Right atrium auricular region (tissue), 2 donors: ENCODE data around the gene LTA4H. TPM values are rescaled to one million over a fixed set of nuclear protein-coding genes. Genes with fewer than 3 reads are reported as not detected.

Experiments
- DNase-seq: peaks from one replicate; pipeline ENCODE4 v3.0.0-alpha.2; 2019; ENCODE audit warnings: low spot score
- H3K27ac ChIP-seq, 2 donors: fragments of 200-600 bp; sonication (generic); 1 replicate in 1 of 2; 2 replicates in 1 of 2; pipeline ENCODE4 v1.5.1; 2016 to 2019
- H3K27me3 ChIP-seq, 2 donors: fragments of 200-600 bp; sonication (generic); one replicate each; pipeline versions ENCODE4 v1.5.1 to v1.6.0; 2017 to 2019
- H3K36me3 ChIP-seq: fragments of 200-600 bp; sonication (generic); one replicate; pipeline ENCODE4 v1.5.1; 2016
- H3K4me1 ChIP-seq, 2 donors: fragments of 200-600 bp; sonication (generic); one replicate each; pipeline versions ENCODE4 v1.5.1 to v1.6.0; 2017 to 2019
- H3K4me3 ChIP-seq, 2 donors: fragments of 200-600 bp; sonication (generic); 1 replicate in 1 of 2; 2 replicates in 1 of 2; pipeline ENCODE4 v1.5.1; 2017 to 2019; ENCODE audit warnings: mild to moderate bottlenecking in 1 of 2, moderate library complexity in 1 of 2
- H3K9me3 ChIP-seq, 2 donors: fragments of 200-600 bp; sonication (generic); one replicate each; pipeline ENCODE4 v1.5.1; 2019
- total RNA-seq, 2 donors: library from RNA; depleted of rRNA; stranded (reverse); fragments of >200 nt; gene quantifications; one replicate each; pipeline ENCODE4 v1.1.0, GENCODE V29; 2016
- TF ChIP-seq, protein P1 (sequence below), 2 donors: fragments of 200-600 bp; sonication (generic); IDR thresholded peaks; one replicate each; pipeline ENCODE4 v1.5.1; 2019; ENCODE audit warnings: antibody characterized with exemption in 2 of 2

The LTA4H gene
- total RNA-seq, 2 donors from 2014 or later = 42.3 to 45.5 TPM

- Histone ChIP-seq H3K27ac (no peak overlapping the region), H3K27me3 (no peaks in the 10 kb centered on the region), H3K4me1 (no peaks in the 10 kb centered on the region), H3K36me3 (peaks cover 83% of the 10 kb centered on the region), H3K9me3 (no peaks in the 10 kb centered on the region), H3K4me3 (no peak overlapping the region)
- TF ChIP-seq, protein P1, sequence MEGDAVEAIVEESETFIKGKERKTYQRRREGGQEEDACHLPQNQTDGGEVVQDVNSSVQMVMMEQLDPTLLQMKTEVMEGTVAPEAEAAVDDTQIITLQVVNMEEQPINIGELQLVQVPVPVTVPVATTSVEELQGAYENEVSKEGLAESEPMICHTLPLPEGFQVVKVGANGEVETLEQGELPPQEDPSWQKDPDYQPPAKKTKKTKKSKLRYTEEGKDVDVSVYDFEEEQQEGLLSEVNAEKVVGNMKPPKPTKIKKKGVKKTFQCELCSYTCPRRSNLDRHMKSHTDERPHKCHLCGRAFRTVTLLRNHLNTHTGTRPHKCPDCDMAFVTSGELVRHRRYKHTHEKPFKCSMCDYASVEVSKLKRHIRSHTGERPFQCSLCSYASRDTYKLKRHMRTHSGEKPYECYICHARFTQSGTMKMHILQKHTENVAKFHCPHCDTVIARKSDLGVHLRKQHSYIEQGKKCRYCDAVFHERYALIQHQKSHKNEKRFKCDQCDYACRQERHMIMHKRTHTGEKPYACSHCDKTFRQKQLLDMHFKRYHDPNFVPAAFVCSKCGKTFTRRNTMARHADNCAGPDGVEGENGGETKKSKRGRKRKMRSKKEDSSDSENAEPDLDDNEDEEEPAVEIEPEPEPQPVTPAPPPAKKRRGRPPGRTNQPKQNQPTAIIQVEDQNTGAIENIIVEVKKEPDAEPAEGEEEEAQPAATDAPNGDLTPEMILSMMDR (IDR thresholded peaks at IDR 0.05) = no peak
- DNase-seq = no peak
These were observed 28.7 kb downstream of the LTA4H start for GRCh38 chr12:96006727-96007126.

GRCh38 chr12:96000858-96001257 lies 34.5 kb downstream of the LTA4H start:
- H3K27ac ChIP-seq = no peak overlapping the region
- H3K36me3 ChIP-seq = peaks cover 32% of the 10 kb centered on the region
- H3K9me3 ChIP-seq = no peaks in the 10 kb centered on the region
- TF ChIP-seq, protein P1 (IDR thresholded peaks at IDR 0.05) = no peak
- H3K4me1 ChIP-seq = no peaks in the 10 kb centered on the region
- DNase-seq = no peak
- H3K4me3 ChIP-seq = no peak overlapping the region
- no peaks in the 10 kb centered on the region for H3K27me3 ChIP-seq

GRCh38 chr12:95999484-95999883 lies 35.9 kb downstream of the LTA4H start:
- no peaks in the 10 kb centered on the region for H3K9me3 ChIP-seq
- H3K27ac ChIP-seq = no peak overlapping the region
- peaks cover 18% of the 10 kb centered on the region for H3K36me3 ChIP-seq
- TF ChIP-seq, protein P1 (IDR thresholded peaks at IDR 0.05) = no peak
- no peaks in the 10 kb centered on the region for H3K27me3 ChIP-seq
- no peaks in the 10 kb centered on the region for H3K4me1 ChIP-seq
- no peak overlapping the region for H3K4me3 ChIP-seq
- DNase-seq = no peak

- TF ChIP-seq, protein P1 (IDR thresholded peaks at IDR 0.05) = peak; percentile 41 to 77
- H3K27ac ChIP-seq = no peak overlapping the region
- no peaks in the 10 kb centered on the region for H3K27me3 ChIP-seq
- no peak overlapping the region for H3K4me3 ChIP-seq
- H3K4me1 ChIP-seq = no peaks in the 10 kb centered on the region
- H3K9me3 ChIP-seq = no peaks in the 10 kb centered on the region
- H3K36me3 ChIP-seq = peaks cover 11% of the 10 kb centered on the region
- no peak for DNase-seq
These were observed 36.6 kb downstream of the LTA4H start for GRCh38 chr12:95998611-95999286.

DNA sequence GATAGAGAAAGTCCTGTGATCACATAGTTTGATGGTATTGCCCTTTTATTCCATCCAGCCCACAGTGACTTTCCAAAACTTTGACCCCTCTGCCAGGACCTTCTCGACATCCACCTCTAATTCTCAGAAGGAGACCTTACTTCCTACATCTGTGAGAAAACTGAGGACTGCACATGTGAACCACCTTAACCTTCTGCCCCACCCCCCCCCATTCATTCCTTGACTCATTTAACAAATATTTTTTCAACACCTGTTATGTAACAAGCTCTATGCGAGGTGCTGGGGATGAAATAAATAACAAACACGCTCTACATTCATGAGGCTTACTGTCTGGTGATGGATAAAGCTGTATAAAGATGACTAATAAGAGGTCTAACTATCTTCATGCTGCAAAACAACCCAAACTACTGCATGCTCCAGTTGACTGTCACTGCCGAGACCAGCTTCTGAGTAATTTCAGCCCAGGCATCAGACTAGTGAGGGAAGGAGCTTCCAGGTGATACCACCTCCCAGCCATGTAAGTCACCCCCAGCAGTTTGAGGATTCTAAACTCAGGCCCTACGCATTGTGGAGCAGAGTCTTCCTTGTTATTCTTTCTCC lies 37.4 kb downstream of the LTA4H start:
- no peaks in the 10 kb centered on the region for H3K27me3 ChIP-seq
- no peaks in the 10 kb centered on the region for H3K4me1 ChIP-seq
- H3K36me3 ChIP-seq = peaks cover 7% of the 10 kb centered on the region
- DNase-seq = no peak
- no peak overlapping the region for H3K27ac ChIP-seq
- no peak overlapping the region for H3K4me3 ChIP-seq
- no peaks in the 10 kb centered on the region for H3K9me3 ChIP-seq
- TF ChIP-seq, protein P1 (IDR thresholded peaks at IDR 0.05) = no peak
